HepG2 (cell line): ENCODE results near the gene REM2. TPM values are rescaled to one million over a fixed set of nuclear protein-coding genes. Genes with fewer than 3 reads are reported as not detected.

Source experiments
- CEBPG ChIP-seq: IDR thresholded peaks from 2 replicates; pipeline ENCODE4 v1.6.1; 2016
- ERF ChIP-seq: IDR thresholded peaks from 2 replicates; pipeline ENCODE4 v1.6.1; 2018; ENCODE audit warnings: missing biosample characterization, missing genetic modification reagents
- FOXP1 ChIP-seq, 2 experiments: fragments of 450-650 bp in 1 of 2; IDR thresholded peaks; 2 replicates each; pipeline ENCODE4 v1.6.1; 2017 to 2018; ENCODE audit warnings: antibody characterized with exemption in 1 of 2
- FOXP4 ChIP-seq: sonication (generic); formaldehyde crosslinking; IDR thresholded peaks from 2 replicates; pipeline ENCODE4 v1.4.0; 2020; ENCODE audit warnings: missing genetic modification reagents
- HCFC1 ChIP-seq: fragments of 150-350 bp; IDR thresholded peaks from 2 replicates; pipeline ENCODE4 v1.6.1; 2014; ENCODE audit warnings: low read depth, low read length
- HNF1B ChIP-seq: sonication (generic); formaldehyde crosslinking; IDR thresholded peaks from 2 replicates; pipeline ENCODE4 v1.5.1; 2020; ENCODE audit warnings: mild to moderate bottlenecking, moderate library complexity, missing genetic modification reagents
- ISX ChIP-seq: sonication (generic); formaldehyde crosslinking; conservative IDR thresholded peaks from 2 replicates; pipeline ENCODE4 v1.5.0; 2020; ENCODE audit warnings: missing genetic modification reagents
- KLF6 ChIP-seq: IDR thresholded peaks from 2 replicates; pipeline ENCODE4 v1.8.0; 2016; ENCODE audit warnings: missing biosample characterization, missing genetic modification reagents
- MAZ ChIP-seq, 2 experiments: sonication (generic) in 1 of 2; formaldehyde crosslinking in 1 of 2; IDR thresholded peaks; 2 replicates each; pipeline versions ENCODE4 v1.5.0 to v1.6.1; 2012 to 2020; ENCODE audit warnings: low read depth in 2 of 2, mild to moderate bottlenecking in 2 of 2, borderline replicate concordance in 1 of 2, improper control_type of control experiment in 1 of 2, low read length in 1 of 2, missing genetic modification reagents in 1 of 2, moderate library complexity in 1 of 2
- MIXL1 ChIP-seq: IDR thresholded peaks from 2 replicates; pipeline ENCODE4 v1.6.1; 2016
- RARA ChIP-seq: IDR thresholded peaks from 2 replicates; pipeline ENCODE4 v1.6.1; 2016; ENCODE audit warnings: missing genetic modification reagents, missing compliant biosample characterization
- SATB2 ChIP-seq: sonication (generic); formaldehyde crosslinking; IDR thresholded peaks from 2 replicates; pipeline ENCODE4 v1.5.0; 2020; ENCODE audit warnings: missing genetic modification reagents
- SETDB1 ChIP-seq: sonication (generic); formaldehyde crosslinking; IDR thresholded peaks from 2 replicates; pipeline ENCODE4 v1.5.1; 2020; ENCODE audit warnings: missing genetic modification reagents, mild to moderate bottlenecking, borderline replicate concordance
- TAF15 ChIP-seq: fragments of 200-400 bp; formaldehyde crosslinking; IDR thresholded peaks from one replicate; pipeline ENCODE4 v1.6.1; 2018; ENCODE audit warnings: mild to moderate bottlenecking, low read depth, low read length; ENCODE audit not compliant: poor library complexity, severe bottlenecking
- ZHX2 ChIP-seq, 2 experiments: sonication (generic) in 1 of 2; formaldehyde crosslinking in 1 of 2; IDR thresholded peaks; 2 replicates each; pipeline versions ENCODE4 v1.6.1 to v1.9.0; 2014 to 2022; ENCODE audit warnings: antibody characterized with exemption in 1 of 2, borderline replicate concordance in 1 of 2, inconsistent platforms in 1 of 2, low read depth in 1 of 2, missing genetic modification reagents in 1 of 2
- ZNF589 ChIP-seq: sonication (generic); formaldehyde crosslinking; conservative IDR thresholded peaks from 2 replicates; pipeline ENCODE4 v1.8.0; 2022; ENCODE audit warnings: mild to moderate bottlenecking, moderate library complexity, missing genetic modification reagents
- ZNF7 ChIP-seq: IDR thresholded peaks from 2 replicates; pipeline ENCODE4 v1.6.1; 2016; ENCODE audit warnings: missing biosample characterization, missing genetic modification reagents
- ZNF724P ChIP-seq: sonication (generic); formaldehyde crosslinking; IDR thresholded peaks from 2 replicates; pipeline ENCODE4 v1.8.0; 2022; ENCODE audit warnings: missing genetic modification reagents, borderline replicate concordance
- ZNF839 ChIP-seq: sonication (generic); formaldehyde crosslinking; IDR thresholded peaks from 2 replicates; pipeline ENCODE4 v1.4.0; 2020; ENCODE audit warnings: missing genetic modification reagents, mild to moderate bottlenecking, borderline replicate concordance
- polyA plus RNA-seq, 8 experiments: library from polyadenylated mRNA; depleted of rRNA in 3 of 8; stranded (reverse) in 7 of 8; unstranded in 1 of 8; fragments of >200 nt; fragmentation: Illumina TruSeq in 4 of 8; extraction: Trizol in 4 of 8; gene quantifications; 2 replicates each; pipeline versions ENCODE4 v1.2.1 to v1.2.3, GENCODE V29; 2011 to 2016; ENCODE audit warnings: low read depth in 4 of 8, missing spikeins in 1 of 8, mixed read lengths in 1 of 8; ENCODE audit not compliant: insufficient read depth in 1 of 8
- total RNA-seq, 5 experiments: library from RNA; depleted of rRNA; stranded (reverse); fragments of >200 nt; fragmentation: Illumina TruSeq; extraction: Trizol; gene quantifications; 2 replicates each; pipeline ENCODE4 v1.2.3, GENCODE V29; 2016; ENCODE audit warnings: low read depth in 1 of 5
- TF ChIP-seq, protein P1 (sequence below): sonication (generic); formaldehyde crosslinking; conservative IDR thresholded peaks from 2 replicates; pipeline ENCODE4 v1.4.0; 2020; ENCODE audit warnings: missing genetic modification reagents

REM2 gene
- total and polyA plus RNA-seq, 2 of the 13 experiments (the other 11 are each of a cell fraction or from before 2014, with no cell fraction given) = 0.20 TPM; not detected in 1

- TF ChIP-seq FOXP4 (CRISPR knock-in tag) = 0 out of 2 replicates have a peak, but pooled peaks have one; percentile 12
- no peak for TF ChIP-seq MAZ (IDR thresholded peaks at IDR 0.05; ENCODE audit: borderline replicate concordance, low read depth, low read length)
- TF ChIP-seq MAZ (CRISPR knock-in tag; IDR thresholded peaks at IDR 0.05; ENCODE audit: low read depth) = 0 out of 2 replicates have a peak, but pooled peaks have one; percentile 0
- no peak for TF ChIP-seq HCFC1
- TF ChIP-seq HNF1B = no peak
- TF ChIP-seq ZNF839 (CRISPR knock-in tag) = no peak
- TF ChIP-seq, protein P1, sequence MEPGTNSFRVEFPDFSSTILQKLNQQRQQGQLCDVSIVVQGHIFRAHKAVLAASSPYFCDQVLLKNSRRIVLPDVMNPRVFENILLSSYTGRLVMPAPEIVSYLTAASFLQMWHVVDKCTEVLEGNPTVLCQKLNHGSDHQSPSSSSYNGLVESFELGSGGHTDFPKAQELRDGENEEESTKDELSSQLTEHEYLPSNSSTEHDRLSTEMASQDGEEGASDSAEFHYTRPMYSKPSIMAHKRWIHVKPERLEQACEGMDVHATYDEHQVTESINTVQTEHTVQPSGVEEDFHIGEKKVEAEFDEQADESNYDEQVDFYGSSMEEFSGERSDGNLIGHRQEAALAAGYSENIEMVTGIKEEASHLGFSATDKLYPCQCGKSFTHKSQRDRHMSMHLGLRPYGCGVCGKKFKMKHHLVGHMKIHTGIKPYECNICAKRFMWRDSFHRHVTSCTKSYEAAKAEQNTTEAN (CRISPR knock-in tag) = no peak
- no peak for TF ChIP-seq KLF6 (CRISPR knock-in tag)
- TF ChIP-seq ZNF724P (CRISPR knock-in tag) = no peak
- TF ChIP-seq TAF15 = no peak
- TF ChIP-seq ZNF7 = no peak
- 0 out of 2 replicates have a peak, but pooled peaks have one; percentile 22 for TF ChIP-seq RARA (CRISPR knock-in tag)
- TF ChIP-seq ISX (CRISPR knock-in tag) = no peak
- no peak for TF ChIP-seq ERF (CRISPR knock-in tag)
- TF ChIP-seq SETDB1 (CRISPR knock-in tag) = no peak
- no peak for TF ChIP-seq ZNF589 (CRISPR knock-in tag)
- no peak for TF ChIP-seq ZHX2 (IDR thresholded peaks at IDR 0.05; ENCODE audit: low read depth)
- TF ChIP-seq ZHX2 (CRISPR knock-in tag; IDR thresholded peaks at IDR 0.05; ENCODE audit: borderline replicate concordance) = no peak
- TF ChIP-seq SATB2 (CRISPR knock-in tag) = no peak
- 0 out of 2 replicates have a peak, but pooled peaks have one; percentile 11 for TF ChIP-seq MIXL1 (CRISPR knock-in tag)
- TF ChIP-seq CEBPG (CRISPR knock-in tag) = peak; percentile 35; the same call in 1 of the 2 replicates
- TF ChIP-seq FOXP1 (IDR thresholded peaks at IDR 0.05) = no peak
- TF ChIP-seq FOXP1 (CRISPR knock-in tag; IDR thresholded peaks at IDR 0.05) = peak; percentile 56
Measured at GRCh38 chr14:22861651-22862050, 21.4 kb upstream of the REM2 start (continued).
